Activated naive CD4-positive, alpha-beta T cell treated with Interleukin-2 at 50 U/mL for 16 hours (primary cell): ENCODE data around the gene SLC24A5.

Experiments
- DNase-seq: peaks from one replicate; pipeline ENCODE4 v3.0.0-alpha.2; 2020

Gene SLC24A5

GRCh38 chr15:48119277-48119676, 1.5 kb upstream of the SLC24A5 start:
- no peak for DNase-seq

DNA sequence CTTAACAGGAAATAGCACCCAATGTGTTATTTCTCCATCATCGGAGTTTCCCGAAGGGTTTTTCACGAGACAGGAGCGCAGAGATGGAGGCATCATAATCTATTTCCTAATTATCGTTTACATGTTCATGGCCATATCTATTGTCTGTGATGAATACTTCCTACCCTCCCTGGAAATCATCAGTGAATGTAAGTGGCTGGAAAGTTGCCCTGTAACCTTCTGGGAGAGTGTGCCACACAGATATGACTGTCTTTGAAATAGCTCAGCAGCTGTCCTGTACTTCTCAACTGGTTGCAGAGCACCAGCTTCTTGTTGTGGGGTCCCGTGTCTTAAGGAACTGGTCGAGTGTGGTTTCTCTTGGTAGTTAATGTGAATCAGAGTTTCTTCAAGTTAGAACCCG, 1.1 kb downstream of the SLC24A5 start:
- no peak for DNase-seq

GRCh38 chr15:48126667-48127355, 6.0 kb downstream of the SLC24A5 start:
- no peak for DNase-seq

GRCh38 chr15:48131324-48131723, 10.5 kb downstream of the SLC24A5 start:
- DNase-seq, result no peak

GRCh38 chr15:48132874-48133273, 12.1 kb downstream of the SLC24A5 start:
- no peak for DNase-seq

- DNase-seq, result no peak
Observed at GRCh38 chr15:48143856-48144255, 23.1 kb downstream of the SLC24A5 start.

GRCh38 chr15:48144889-48145288, 24.1 kb downstream of the SLC24A5 start:
- no peak for DNase-seq

GRCh38 chr15:48145923-48146322, 25.1 kb downstream of the SLC24A5 start:
- DNase-seq, result no peak

DNA sequence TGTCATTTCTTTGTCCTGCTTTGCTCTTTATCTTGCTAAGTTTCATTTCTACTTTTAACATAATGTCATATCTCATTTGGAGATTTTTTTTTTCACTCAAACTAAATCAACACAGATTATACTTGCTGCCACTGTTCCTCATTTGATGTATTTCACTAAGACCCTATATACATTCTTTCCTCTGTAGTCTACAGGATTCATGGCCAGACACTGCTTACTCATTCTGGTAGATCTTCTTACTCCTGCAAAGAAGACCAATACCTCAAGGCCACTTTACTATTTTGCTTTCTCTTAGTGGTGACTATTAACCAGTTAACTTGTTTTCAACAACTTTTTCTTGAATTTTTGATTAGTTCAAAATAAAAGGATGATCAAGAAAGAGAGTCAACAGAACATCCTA, 26.6 kb downstream of the SLC24A5 start:
- DNase-seq, result no peak

- no peak for DNase-seq
Observed at GRCh38 chr15:48149858-48150257, 29.1 kb downstream of the SLC24A5 start.

GRCh38 chr15:48153526-48153925, 32.7 kb downstream of the SLC24A5 start:
- no peak for DNase-seq

DNA sequence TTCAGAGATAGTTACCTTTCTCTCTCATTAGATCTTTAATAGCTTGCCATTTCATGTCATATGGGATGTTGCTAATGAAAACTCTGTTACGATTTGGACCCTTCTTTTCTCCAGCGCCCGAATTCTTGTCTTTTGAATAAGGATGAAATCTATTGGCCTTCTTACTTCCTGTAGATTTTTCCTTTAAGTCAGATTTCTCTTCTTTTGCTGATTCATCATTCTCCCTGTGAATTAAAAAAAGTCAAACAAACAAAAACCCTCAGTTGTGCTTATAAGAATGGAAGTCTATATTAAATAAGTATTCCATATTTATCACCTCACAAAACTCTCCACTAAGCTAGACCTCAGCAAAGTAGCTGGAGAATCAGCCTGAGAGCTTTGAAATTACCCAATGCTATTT, 47.8 kb downstream of the SLC24A5 start:
- DNase-seq, result no peak

DNA sequence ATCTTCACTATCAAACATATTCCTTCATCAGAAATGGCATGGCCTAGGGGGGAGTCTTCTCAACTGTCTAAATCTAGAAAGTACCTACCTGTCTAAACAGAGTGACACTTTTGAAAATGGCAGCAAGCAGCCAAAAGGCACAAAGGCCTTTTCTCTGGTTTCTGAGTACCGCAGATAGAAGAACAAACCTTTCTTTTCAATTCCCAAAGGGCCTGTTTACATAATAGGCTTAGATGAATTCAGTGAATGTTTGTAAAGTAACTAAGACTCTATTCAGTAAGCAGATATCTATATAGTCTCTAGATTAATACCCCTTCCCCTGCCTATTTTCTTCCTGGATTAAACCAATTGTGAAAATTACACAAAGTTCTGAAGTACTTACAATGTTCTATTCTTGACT, 50.2 kb downstream of the SLC24A5 start:
- no peak for DNase-seq

DNA sequence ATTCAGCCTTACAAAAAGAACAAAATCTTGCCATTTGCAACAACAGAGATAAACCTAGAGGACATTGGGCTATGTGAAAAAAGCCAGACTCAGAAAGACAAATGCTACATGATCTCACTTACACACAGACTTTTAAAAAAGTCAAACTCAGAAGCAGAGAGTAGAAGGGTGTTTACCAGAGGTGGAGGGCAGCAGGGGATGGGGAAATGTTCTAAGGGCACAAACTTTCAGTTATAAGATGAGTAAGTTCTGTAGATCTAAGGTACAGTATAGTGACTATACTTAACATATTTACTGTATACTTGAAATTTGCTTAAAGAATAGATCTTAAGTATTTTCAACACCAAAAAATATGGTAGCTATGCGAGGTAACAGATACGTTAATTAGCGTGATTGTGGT, 54.3 kb downstream of the SLC24A5 start:
- DNase-seq, result no peak

DNA sequence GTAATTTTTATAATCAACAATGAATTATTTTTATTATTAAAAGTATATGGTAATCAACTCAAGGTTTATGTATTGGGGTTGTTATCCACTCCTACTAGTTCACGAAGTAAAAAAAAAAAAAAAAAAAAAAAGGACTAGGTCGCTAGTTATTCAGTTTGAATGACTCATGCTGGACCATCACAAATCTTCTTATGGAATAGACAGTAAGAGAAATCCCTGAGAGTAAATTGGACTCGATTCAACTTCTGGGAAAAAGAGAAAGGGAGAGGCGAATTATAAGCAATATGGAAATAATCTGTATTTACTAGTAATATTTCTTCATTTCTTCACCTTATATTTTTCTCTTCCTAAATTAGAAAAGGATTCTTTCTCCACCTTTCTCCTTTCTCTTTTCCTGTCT, 55.3 kb downstream of the SLC24A5 start:
- no peak for DNase-seq

DNA sequence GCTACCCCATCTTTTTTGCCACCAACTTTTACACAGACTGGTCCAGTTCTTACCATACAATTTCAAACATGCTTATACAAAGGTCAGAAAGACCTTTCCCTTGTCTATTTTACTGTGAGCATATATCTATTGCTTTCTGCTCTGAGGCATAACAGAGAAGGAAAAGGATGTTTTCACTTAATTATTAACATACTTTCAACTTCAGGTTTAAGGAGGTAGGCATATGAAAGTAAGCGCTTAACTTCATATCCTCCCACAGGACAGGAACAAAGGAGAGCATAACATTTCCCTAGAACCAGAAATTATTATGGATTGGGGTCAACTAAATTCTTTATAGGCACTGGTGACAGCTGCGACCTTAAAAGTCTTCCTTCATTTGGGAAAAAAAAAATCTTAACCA, 56.2 kb downstream of the SLC24A5 start:
- no peak for DNase-seq

DNA sequence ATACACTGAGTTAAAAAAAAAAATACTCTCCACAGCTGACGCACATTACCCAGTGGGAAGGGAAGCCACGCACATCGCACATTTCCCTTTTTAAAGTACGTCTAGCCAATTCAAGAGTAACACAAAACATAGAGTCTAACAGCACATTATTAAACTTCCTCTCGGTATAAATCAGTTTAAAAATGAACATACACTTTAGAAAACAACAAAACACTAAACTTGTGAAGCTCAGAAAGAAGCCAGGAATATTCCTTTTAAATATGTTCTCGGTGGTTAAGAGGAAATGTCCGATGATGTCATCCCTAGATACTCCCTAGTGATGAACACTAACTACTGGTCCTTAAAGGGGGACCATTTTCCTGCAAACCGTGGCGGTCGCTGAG, 56.6 kb downstream of the SLC24A5 start:
- no peak for DNase-seq

- DNase-seq, result peak; percentile 58
Observed at GRCh38 chr15:48177766-48178647, 57.2 kb downstream of the SLC24A5 start, which contains the start of gene MYEF2. MYEF2 (minus strand) TSS chr15:48178295; CDS start chr15:48178237, 58 bp downstream.

GRCh38 chr15:48178648-48178931, 57.8 kb downstream of the SLC24A5 start:
- DNase-seq, result no peak

GRCh38 chr15:48182749-48183148, 62.0 kb downstream of the SLC24A5 start:
- no peak for DNase-seq

DNA sequence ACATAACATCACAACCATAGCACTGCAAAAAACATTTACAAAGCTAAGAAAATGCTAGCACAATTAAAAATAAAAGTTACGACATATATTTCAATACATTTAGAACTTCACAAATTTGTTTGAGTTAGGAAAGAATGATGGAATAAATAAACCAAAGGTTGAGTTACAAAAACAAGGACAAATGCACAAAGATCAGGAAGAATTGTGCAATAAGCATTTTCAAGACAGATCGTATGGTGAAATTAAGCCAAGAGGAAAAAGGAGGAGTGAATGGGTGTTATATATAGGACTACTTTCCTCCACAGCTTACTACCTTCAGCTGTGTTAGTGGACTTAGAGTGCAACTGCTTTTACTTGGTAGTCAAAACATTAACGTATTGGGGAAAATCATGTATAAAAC, 64.7 kb downstream of the SLC24A5 start:
- no peak for DNase-seq

GRCh38 chr15:48186271-48186670, 65.5 kb downstream of the SLC24A5 start:
- no peak for DNase-seq

DNA sequence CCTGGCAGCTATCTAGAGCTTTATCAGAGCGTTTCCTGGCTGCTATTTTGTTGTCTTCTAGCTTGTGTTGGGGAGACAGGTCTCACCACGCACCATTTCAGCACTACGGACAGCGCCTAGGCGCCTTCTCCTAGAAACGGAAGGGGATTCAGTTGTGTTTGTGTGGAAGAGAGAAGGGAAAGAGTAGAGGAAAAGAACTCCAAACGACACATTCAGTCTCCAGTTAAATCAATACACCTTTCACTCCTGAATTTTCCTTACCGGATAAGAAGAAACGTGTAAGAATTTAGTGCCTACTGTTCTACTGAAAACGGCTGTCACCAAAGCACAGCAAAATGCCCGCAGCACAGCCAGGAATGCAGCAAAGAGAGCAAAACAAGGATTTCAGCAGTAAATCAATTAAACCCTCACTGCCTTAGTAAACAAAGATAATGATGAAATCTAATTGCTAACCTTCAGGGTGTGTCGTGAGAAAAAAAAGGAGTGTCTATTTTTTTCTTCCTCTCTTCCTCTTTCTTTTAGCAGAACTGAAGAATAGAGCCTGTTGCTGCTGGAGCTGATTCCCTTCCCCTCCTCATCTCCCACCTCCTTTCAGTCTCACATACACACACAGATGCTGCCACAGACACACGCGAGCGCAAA, 70.3 kb downstream of the SLC24A5 start:
- DNase-seq, result peak; percentile 33

GRCh38 chr15:48191574-48192225, 70.9 kb downstream of the SLC24A5 start, which contains the start of gene CTXN2:
CTXN2 (plus strand) TSS chr15:48191665; CDS start chr15:48201301, 9,636 bp downstream.
- DNase-seq, result no peak
